ENCODE data around the gene MYO5B.

- TF ChIP-seq CTCF (IDR thresholded peaks at IDR 0.05; ENCODE audit: low read depth, low read length) (no peak), POLR2A (IDR thresholded peaks at IDR 0.05; ENCODE audit: extremely low read depth, insufficient read length) (no peak)
These were observed 56.5 kb downstream of the MYO5B start for GRCh38 chr18:50138181-50139064.

All from NB4 (cell line).